GM21528 (cell line): ENCODE measurements around the gene TRMT1L.

ENCODE experiments used
- ATAC-seq: cut with Tn5 transposase; IDR thresholded peaks from one replicate; pipeline ENCODE4 v1.9.1; 2021; ENCODE audit warnings: mild to moderate bottlenecking, moderate library complexity; ENCODE audit not compliant: unreplicated experiment, low FRiP score

Gene TRMT1L

GRCh38 chr1:185129708-185130107 is 27.0 kb downstream of the TRMT1L start:
- ATAC-seq, result no peak

GRCh38 chr1:185112356-185112755 is 44.4 kb downstream of the TRMT1L start:
- no peak for ATAC-seq

GRCh38 chr1:185111873-185112272 is 44.9 kb downstream of the TRMT1L start:
- ATAC-seq, result no peak

- no peak for ATAC-seq
Observed at GRCh38 chr1:185110145-185110544, 46.6 kb downstream of the TRMT1L start.

GRCh38 chr1:185108321-185108720 is 48.4 kb downstream of the TRMT1L start:
- ATAC-seq, result no peak

- no peak for ATAC-seq
Observed at GRCh38 chr1:185105121-185105520, 51.6 kb downstream of the TRMT1L start.

- no peak for ATAC-seq
Observed at GRCh38 chr1:185104083-185104482, 52.7 kb downstream of the TRMT1L start.

- no peak for ATAC-seq
Observed at GRCh38 chr1:185096531-185096930, 60.2 kb downstream of the TRMT1L start.

- no peak for ATAC-seq
Observed at GRCh38 chr1:185094761-185095160, 62.0 kb downstream of the TRMT1L start.

GRCh38 chr1:185091480-185091879 is 65.3 kb downstream of the TRMT1L start:
- no peak for ATAC-seq

GRCh38 chr1:185087746-185088145 is 69.0 kb downstream of the TRMT1L start:
- ATAC-seq, result no peak

- ATAC-seq, result no peak
Observed at GRCh38 chr1:185087101-185087500, 69.7 kb downstream of the TRMT1L start.

GRCh38 chr1:185083818-185084217 is 72.9 kb downstream of the TRMT1L start:
- no peak for ATAC-seq

GRCh38 chr1:185080422-185080821 is 76.3 kb downstream of the TRMT1L start:
- no peak for ATAC-seq

GRCh38 chr1:185077374-185077773 is 79.4 kb downstream of the TRMT1L start:
- ATAC-seq, result no peak

- no peak for ATAC-seq
Observed at GRCh38 chr1:185075476-185075875, 81.3 kb downstream of the TRMT1L start.

- no peak for ATAC-seq
Observed at GRCh38 chr1:185074307-185074706, 82.4 kb downstream of the TRMT1L start.

GRCh38 chr1:185073725-185074124 is 83.0 kb downstream of the TRMT1L start:
- no peak for ATAC-seq

GRCh38 chr1:185070051-185070450 is 86.7 kb downstream of the TRMT1L start:
- no peak for ATAC-seq

GRCh38 chr1:185069202-185069772 is 87.5 kb downstream of the TRMT1L start:
- no peak for ATAC-seq

GRCh38 chr1:185068341-185068740 is 88.4 kb downstream of the TRMT1L start:
- no peak for ATAC-seq
